ENCODE measurements around the gene SUN5.

DNA sequence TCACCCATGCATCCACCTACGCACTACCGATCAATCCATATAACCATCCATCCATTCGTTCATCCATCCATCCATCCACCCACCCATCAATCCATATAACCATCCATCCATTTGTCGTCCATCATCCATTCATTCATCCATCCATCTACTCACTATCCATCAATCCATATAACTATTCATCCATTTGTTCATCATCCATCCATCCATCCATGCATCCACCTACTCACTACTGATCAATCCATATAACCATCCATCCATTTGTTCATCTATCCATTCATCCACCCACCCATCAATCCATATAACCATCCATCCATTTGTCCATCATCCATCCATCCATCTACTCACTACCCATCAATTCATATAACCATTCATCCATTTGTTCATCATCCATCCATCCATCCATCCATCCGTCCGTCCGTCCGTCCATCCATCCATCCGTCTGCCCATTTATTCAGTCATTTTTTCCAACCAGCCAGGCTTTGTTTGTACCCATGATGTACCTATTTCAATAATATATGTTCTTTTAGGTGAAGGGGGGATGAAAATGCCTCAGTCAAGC lies 21.2 kb upstream of the SUN5 start:
- TF ChIP-seq EZH2 (IDR thresholded peaks at IDR 0.05; ENCODE audit: borderline replicate concordance, insufficient read depth, low read depth, low read length, poor library complexity, severe bottlenecking): no peak
- TF ChIP-seq, protein P1, sequence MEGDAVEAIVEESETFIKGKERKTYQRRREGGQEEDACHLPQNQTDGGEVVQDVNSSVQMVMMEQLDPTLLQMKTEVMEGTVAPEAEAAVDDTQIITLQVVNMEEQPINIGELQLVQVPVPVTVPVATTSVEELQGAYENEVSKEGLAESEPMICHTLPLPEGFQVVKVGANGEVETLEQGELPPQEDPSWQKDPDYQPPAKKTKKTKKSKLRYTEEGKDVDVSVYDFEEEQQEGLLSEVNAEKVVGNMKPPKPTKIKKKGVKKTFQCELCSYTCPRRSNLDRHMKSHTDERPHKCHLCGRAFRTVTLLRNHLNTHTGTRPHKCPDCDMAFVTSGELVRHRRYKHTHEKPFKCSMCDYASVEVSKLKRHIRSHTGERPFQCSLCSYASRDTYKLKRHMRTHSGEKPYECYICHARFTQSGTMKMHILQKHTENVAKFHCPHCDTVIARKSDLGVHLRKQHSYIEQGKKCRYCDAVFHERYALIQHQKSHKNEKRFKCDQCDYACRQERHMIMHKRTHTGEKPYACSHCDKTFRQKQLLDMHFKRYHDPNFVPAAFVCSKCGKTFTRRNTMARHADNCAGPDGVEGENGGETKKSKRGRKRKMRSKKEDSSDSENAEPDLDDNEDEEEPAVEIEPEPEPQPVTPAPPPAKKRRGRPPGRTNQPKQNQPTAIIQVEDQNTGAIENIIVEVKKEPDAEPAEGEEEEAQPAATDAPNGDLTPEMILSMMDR (IDR thresholded peaks at IDR 0.05): no peak

Data from B cell (primary cell).